ENCODE results near the gene KRTAP10-8. TPM values are rescaled to one million over a fixed set of nuclear protein-coding genes. Genes with fewer than 3 reads are reported as not detected.

The KRTAP10-8 gene
- total and polyA plus RNA-seq, 2 of the 4 experiments (the other 2 are of a cell fraction): not detected

- no peak overlapping the region for H3K9ac ChIP-seq (ENCODE audit: low read depth, low read length)
- H2BK5ac ChIP-seq (ENCODE audit: low read depth, low read length, poor library complexity, severe bottlenecking): no peak overlapping the region
- ChIA-PET POLR2A (ENCODE audit: unreplicated experiment) (no interaction called here), CTCF (no interaction called here)
- no peak overlapping the region for H3K4ac ChIP-seq (ENCODE audit: low read depth, low read length)
- no peaks in the 10 kb centered on the region for H4K20me1 ChIP-seq (ENCODE audit: insufficient read depth, low read length)
- H2BK120ac ChIP-seq (ENCODE audit: low read depth, low read length): no peak overlapping the region
- dilution Hi-C loops (cut with HindIII; ENCODE audit: low sequenced_read_pairs, unreplicated experiment): no loop called here
- intact Hi-C loops (cut with micrococcal nuclease): no loop called here
- DNase-seq: no peak
- H3K79me1 ChIP-seq (ENCODE audit: low read depth in 1 of 2, low read length in 2 of 2): no peaks in the 10 kb centered on the region
- no peak overlapping the region for H2AK9ac ChIP-seq (replicated peaks; ENCODE audit: low read depth, low read length, poor library complexity)
- 65% methylated on average over 8 of the region's 23 CpGs; no CpG with 5 or more reads in 1 of the 2 experiments for WGBS, 2 experiments (ENCODE audit: extremely low coverage in 2 of 2, insufficient read length in 1 of 2)
- H3K27me3 ChIP-seq (ENCODE audit: control insufficient read depth, insufficient read depth, low read length): peaks cover 2% of the 10 kb centered on the region
- no peak overlapping the region for H3K56ac ChIP-seq (ENCODE audit: extremely low read depth, insufficient read depth, low read length)
- no peaks in the 10 kb centered on the region for H3K36me3 ChIP-seq (ENCODE audit: control insufficient read depth, insufficient read depth, low read length)
- H3K9me1 ChIP-seq (ENCODE audit: insufficient read depth, low read length): no peaks in the 10 kb centered on the region
- no peak overlapping the region for H3K23ac ChIP-seq (ENCODE audit: low read depth, low read length)
- no peak overlapping the region for H2BK20ac ChIP-seq (ENCODE audit: low read depth, low read length)
- no peak overlapping the region for H4K8ac ChIP-seq (ENCODE audit: low read depth in 2 of 2, low read length in 2 of 2)
- H4K91ac ChIP-seq (ENCODE audit: insufficient read depth, low read depth, low read length): no peak overlapping the region
- no peak overlapping the region for H3K18ac ChIP-seq (ENCODE audit: low read depth, low read length)
- no peak overlapping the region for H2BK15ac ChIP-seq (ENCODE audit: low read depth, low read length)
- no peak overlapping the region for H4K5ac ChIP-seq (ENCODE audit: low read depth, low read length)
- H2AK5ac ChIP-seq (ENCODE audit: low read depth, low read length): no peak overlapping the region
- ATAC-seq (ENCODE audit: low read depth): no peak
- no peaks in the 10 kb centered on the region for H3K4me1 ChIP-seq (ENCODE audit: control insufficient read depth, insufficient read depth, low read length)
- no peak overlapping the region for H3K4me3 ChIP-seq (ENCODE audit: insufficient read depth, low read depth, low read length)
- TF ChIP-seq CEBPB (IDR thresholded peaks at IDR 0.05; ENCODE audit: low read depth, low read length) (no peak), ELK1 (IDR thresholded peaks at IDR 0.05; ENCODE audit: borderline replicate concordance, low read depth, low read length) (no peak), BHLHE40 (IDR thresholded peaks at IDR 0.05; ENCODE audit: low read depth, low read length) (no peak), NFE2L2 (IDR thresholded peaks at IDR 0.05; ENCODE audit: low read depth, low read length) (no peak), RCOR1 (IDR thresholded peaks at IDR 0.05; ENCODE audit: insufficient replicate concordance, low read length) (no peak), MAZ (IDR thresholded peaks at IDR 0.05; ENCODE audit: borderline replicate concordance, low read depth, low read length) (no peak), RFX5 (IDR thresholded peaks at IDR 0.05; ENCODE audit: low read depth, low read length) (no peak), CHD1 (IDR thresholded peaks at IDR 0.05; ENCODE audit: low read depth, low read length) (no peak), RAD21 (IDR thresholded peaks at IDR 0.05; ENCODE audit: low read length) (no peak), POLR2A (IDR thresholded peaks at IDR 0.05; ENCODE audit: low read depth, low read length) (no peak), MXI1 (IDR thresholded peaks at IDR 0.05; ENCODE audit: borderline replicate concordance, low read depth, low read length) (no peak)
- TF ChIP-seq, protein P1, sequence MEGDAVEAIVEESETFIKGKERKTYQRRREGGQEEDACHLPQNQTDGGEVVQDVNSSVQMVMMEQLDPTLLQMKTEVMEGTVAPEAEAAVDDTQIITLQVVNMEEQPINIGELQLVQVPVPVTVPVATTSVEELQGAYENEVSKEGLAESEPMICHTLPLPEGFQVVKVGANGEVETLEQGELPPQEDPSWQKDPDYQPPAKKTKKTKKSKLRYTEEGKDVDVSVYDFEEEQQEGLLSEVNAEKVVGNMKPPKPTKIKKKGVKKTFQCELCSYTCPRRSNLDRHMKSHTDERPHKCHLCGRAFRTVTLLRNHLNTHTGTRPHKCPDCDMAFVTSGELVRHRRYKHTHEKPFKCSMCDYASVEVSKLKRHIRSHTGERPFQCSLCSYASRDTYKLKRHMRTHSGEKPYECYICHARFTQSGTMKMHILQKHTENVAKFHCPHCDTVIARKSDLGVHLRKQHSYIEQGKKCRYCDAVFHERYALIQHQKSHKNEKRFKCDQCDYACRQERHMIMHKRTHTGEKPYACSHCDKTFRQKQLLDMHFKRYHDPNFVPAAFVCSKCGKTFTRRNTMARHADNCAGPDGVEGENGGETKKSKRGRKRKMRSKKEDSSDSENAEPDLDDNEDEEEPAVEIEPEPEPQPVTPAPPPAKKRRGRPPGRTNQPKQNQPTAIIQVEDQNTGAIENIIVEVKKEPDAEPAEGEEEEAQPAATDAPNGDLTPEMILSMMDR (conservative IDR thresholded peaks at IDR 0.05; ENCODE audit: low read depth, low read length): no peak
- in situ Hi-C loops (cut with MboI; ENCODE audit: low sequenced_read_pairs): no loop called here
- H3K14ac ChIP-seq (replicated peaks; ENCODE audit: low read depth, low read length): no peak overlapping the region
- no peaks in the 10 kb centered on the region for H3K9me3 ChIP-seq (ENCODE audit: control insufficient read depth, insufficient read depth, low read length)
- no peak overlapping the region for H3K4me2 ChIP-seq (ENCODE audit: low read depth, low read length)
- no peak overlapping the region for H3K27ac ChIP-seq (ENCODE audit: insufficient read depth, low read length)
- no TSS peak for BruUV-seq (replicated peaks)
- no peak overlapping the region for H2AFZ ChIP-seq (replicated peaks; ENCODE audit: low read length, poor library complexity)
These were observed 10.1 kb upstream of the KRTAP10-8 start for GRCh38 chr21:44601596-44602462.

Measured in IMR-90 (cell line).